HEK293 (cell line): ENCODE results near the gene SPIRE1.

ENCODE experiments used
- ZBTB8A ChIP-seq: fragments of 450-650 bp; formaldehyde crosslinking; IDR thresholded peaks from 2 replicates; pipeline ENCODE4 v1.5.1; 2016; ENCODE audit warnings: missing biosample characterization, missing genetic modification characterization
- ZNF112 ChIP-seq: fragments of 450-650 bp; formaldehyde crosslinking; IDR thresholded peaks from 2 replicates; pipeline ENCODE4 v1.5.0; 2017; ENCODE audit warnings: missing biosample characterization, missing genetic modification characterization
- ZNF274 ChIP-seq, 2 experiments: fragments of 200-500 bp in 1 of 2; fragments of 450-650 bp in 1 of 2; sonication (Bioruptor generic) in 1 of 2; formaldehyde crosslinking in 1 of 2; IDR thresholded peaks; 2 replicates each; pipeline versions ENCODE4 v1.5.1 to v1.6.1; 2014 to 2016; ENCODE audit warnings: borderline replicate concordance in 1 of 2, inconsistent platforms in 1 of 2, low read length in 1 of 2, missing biosample characterization in 1 of 2, missing genetic modification characterization in 1 of 2
- ZNF391 ChIP-seq: fragments of 450-650 bp; formaldehyde crosslinking; IDR thresholded peaks from 2 replicates; pipeline ENCODE4 v1.5.1; 2016; ENCODE audit warnings: low read depth, missing biosample characterization, missing genetic modification characterization, borderline replicate concordance
- ZNF701 ChIP-seq: fragments of 450-650 bp; formaldehyde crosslinking; IDR thresholded peaks from 2 replicates; pipeline ENCODE4 v1.5.1; 2016; ENCODE audit warnings: missing biosample characterization, missing genetic modification characterization
- ZSCAN23 ChIP-seq: fragments of 450-650 bp; formaldehyde crosslinking; IDR thresholded peaks from 2 replicates; pipeline ENCODE4 v1.5.1; 2016; ENCODE audit warnings: missing biosample characterization, missing genetic modification characterization
- TF ChIP-seq, protein P1 (sequence below): fragments of 450-650 bp; formaldehyde crosslinking; IDR thresholded peaks from 2 replicates; pipeline ENCODE4 v1.5.1; 2016; ENCODE audit warnings: missing biosample characterization, missing genetic modification characterization
- TF ChIP-seq, protein P2 (sequence below): fragments of 450-650 bp; formaldehyde crosslinking; IDR thresholded peaks from 2 replicates; pipeline ENCODE4 v1.5.1; 2016; ENCODE audit warnings: missing biosample characterization, missing genetic modification characterization
- TF ChIP-seq, protein P3 (sequence below): IDR thresholded peaks from 2 replicates; pipeline ENCODE4 v1.6.1; 2011; ENCODE audit warnings: mild to moderate bottlenecking, low read depth, low read length, borderline replicate concordance

DNA sequence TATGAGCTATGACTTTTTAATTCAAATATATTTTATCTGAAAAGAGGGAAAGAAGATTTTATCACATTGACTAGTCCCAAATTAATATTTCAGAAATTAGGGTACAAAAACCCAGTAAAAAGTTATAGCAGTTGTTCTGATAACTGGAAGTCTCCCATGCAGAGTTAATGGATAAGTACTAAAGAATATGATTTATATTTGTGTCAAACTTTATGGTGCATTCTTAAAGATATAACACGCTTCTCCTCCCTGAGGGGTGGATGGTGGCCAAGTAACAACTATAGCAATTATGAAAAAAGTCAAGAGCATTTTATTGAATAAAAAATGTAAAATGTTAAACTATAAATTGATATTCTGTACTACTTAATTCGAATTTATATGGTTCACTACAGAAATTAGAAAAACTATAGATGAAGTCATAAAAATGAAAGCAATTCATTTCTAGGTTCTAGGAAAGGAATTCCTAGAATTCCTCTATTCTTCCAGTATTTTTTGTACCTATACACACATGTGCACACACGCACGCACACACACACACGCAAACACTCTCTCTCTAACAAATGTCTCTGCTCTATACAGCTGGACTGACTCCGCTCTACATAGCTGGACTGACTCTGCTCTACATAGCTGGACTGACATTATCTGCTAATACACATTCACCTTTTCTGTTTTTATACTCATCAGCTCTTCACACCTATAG is 138.9 kb downstream of the SPIRE1 start:
- TF ChIP-seq ZNF112 (tag by site-specific recombination), result no peak
- no peak for TF ChIP-seq ZNF274 (IDR thresholded peaks at IDR 0.05; ENCODE audit: low read length)
- no peak for TF ChIP-seq ZNF274 (tag by site-specific recombination; IDR thresholded peaks at IDR 0.05; ENCODE audit: borderline replicate concordance)
- TF ChIP-seq, protein P1, sequence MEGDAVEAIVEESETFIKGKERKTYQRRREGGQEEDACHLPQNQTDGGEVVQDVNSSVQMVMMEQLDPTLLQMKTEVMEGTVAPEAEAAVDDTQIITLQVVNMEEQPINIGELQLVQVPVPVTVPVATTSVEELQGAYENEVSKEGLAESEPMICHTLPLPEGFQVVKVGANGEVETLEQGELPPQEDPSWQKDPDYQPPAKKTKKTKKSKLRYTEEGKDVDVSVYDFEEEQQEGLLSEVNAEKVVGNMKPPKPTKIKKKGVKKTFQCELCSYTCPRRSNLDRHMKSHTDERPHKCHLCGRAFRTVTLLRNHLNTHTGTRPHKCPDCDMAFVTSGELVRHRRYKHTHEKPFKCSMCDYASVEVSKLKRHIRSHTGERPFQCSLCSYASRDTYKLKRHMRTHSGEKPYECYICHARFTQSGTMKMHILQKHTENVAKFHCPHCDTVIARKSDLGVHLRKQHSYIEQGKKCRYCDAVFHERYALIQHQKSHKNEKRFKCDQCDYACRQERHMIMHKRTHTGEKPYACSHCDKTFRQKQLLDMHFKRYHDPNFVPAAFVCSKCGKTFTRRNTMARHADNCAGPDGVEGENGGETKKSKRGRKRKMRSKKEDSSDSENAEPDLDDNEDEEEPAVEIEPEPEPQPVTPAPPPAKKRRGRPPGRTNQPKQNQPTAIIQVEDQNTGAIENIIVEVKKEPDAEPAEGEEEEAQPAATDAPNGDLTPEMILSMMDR (tag by site-specific recombination), result no peak
- TF ChIP-seq, protein P2, sequence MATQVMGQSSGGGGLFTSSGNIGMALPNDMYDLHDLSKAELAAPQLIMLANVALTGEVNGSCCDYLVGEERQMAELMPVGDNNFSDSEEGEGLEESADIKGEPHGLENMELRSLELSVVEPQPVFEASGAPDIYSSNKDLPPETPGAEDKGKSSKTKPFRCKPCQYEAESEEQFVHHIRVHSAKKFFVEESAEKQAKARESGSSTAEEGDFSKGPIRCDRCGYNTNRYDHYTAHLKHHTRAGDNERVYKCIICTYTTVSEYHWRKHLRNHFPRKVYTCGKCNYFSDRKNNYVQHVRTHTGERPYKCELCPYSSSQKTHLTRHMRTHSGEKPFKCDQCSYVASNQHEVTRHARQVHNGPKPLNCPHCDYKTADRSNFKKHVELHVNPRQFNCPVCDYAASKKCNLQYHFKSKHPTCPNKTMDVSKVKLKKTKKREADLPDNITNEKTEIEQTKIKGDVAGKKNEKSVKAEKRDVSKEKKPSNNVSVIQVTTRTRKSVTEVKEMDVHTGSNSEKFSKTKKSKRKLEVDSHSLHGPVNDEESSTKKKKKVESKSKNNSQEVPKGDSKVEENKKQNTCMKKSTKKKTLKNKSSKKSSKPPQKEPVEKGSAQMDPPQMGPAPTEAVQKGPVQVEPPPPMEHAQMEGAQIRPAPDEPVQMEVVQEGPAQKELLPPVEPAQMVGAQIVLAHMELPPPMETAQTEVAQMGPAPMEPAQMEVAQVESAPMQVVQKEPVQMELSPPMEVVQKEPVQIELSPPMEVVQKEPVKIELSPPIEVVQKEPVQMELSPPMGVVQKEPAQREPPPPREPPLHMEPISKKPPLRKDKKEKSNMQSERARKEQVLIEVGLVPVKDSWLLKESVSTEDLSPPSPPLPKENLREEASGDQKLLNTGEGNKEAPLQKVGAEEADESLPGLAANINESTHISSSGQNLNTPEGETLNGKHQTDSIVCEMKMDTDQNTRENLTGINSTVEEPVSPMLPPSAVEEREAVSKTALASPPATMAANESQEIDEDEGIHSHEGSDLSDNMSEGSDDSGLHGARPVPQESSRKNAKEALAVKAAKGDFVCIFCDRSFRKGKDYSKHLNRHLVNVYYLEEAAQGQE, result no peak
- no peak for TF ChIP-seq ZSCAN23 (tag by site-specific recombination)
- TF ChIP-seq ZNF391, result no peak
- TF ChIP-seq, protein P3, sequence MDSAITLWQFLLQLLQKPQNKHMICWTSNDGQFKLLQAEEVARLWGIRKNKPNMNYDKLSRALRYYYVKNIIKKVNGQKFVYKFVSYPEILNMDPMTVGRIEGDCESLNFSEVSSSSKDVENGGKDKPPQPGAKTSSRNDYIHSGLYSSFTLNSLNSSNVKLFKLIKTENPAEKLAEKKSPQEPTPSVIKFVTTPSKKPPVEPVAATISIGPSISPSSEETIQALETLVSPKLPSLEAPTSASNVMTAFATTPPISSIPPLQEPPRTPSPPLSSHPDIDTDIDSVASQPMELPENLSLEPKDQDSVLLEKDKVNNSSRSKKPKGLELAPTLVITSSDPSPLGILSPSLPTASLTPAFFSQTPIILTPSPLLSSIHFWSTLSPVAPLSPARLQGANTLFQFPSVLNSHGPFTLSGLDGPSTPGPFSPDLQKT, result no peak
- TF ChIP-seq ZBTB8A (tag by site-specific recombination), result no peak
- no peak for TF ChIP-seq ZNF701
